Measurements from ENCODE around the gene SUCO. TPM values are rescaled to one million over a fixed set of nuclear protein-coding genes. Genes with fewer than 3 reads are reported as not detected.
A peak's percentile ranks its signal among the peaks of the same experiment; 100 is the strongest.

The SUCO gene
- polyA plus RNA-seq, 2 of the 4 experiments (the other 2 are of a cell fraction) = 10.3 to 21.8 TPM

DNA sequence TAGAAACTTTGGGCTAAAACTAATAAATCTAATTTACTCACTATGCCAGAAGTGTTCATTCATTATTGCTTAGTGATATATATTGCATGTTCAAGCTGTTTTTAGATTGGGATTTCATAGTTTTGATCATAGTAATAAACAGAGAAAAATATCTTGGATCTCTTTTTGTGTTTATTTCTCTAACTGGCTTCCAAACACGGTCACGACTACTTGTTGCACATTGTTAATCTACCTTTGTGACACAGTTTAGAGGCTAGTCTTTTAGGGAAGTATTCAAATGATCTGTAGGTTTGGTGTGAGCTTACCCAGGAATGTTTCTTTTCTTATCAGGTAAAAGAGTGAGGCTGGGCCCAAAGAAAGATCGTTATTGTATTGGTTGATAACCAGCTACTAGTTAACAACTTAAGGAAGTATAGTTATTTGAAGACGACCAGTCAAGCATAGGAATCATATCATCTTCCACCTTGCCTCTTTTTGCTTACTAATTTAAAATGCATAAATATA, 75.2 kb downstream of the SUCO start:
- H3K4me3 ChIP-seq = no peak overlapping the region
- H3K9me3 ChIP-seq = no peaks in the 10 kb centered on the region
- H3K4me1 ChIP-seq = no peaks in the 10 kb centered on the region
- no peak for ATAC-seq
- H3K27ac ChIP-seq = no peak overlapping the region
- TF ChIP-seq, protein P1, sequence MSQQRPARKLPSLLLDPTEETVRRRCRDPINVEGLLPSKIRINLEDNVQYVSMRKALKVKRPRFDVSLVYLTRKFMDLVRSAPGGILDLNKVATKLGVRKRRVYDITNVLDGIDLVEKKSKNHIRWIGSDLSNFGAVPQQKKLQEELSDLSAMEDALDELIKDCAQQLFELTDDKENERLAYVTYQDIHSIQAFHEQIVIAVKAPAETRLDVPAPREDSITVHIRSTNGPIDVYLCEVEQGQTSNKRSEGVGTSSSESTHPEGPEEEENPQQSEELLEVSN (IDR thresholded peaks at IDR 0.05; ENCODE audit: borderline replicate concordance, low read depth) = no peak
- TF ChIP-seq HOXB13 (CRISPR knock-in tag; IDR thresholded peaks at IDR 0.05; ENCODE audit: low read depth) (no peak), JUN (IDR thresholded peaks at IDR 0.05) (no peak), REST (IDR thresholded peaks at IDR 0.05) (no peak), MAX (IDR thresholded peaks at IDR 0.05) (no peak), JUNB (IDR thresholded peaks at IDR 0.05) (no peak), MAFK (IDR thresholded peaks at IDR 0.05; ENCODE audit: partially characterized antibody) (no peak), BCL3 (IDR thresholded peaks at IDR 0.05) (no peak), FOSB (CRISPR knock-in tag; IDR thresholded peaks at IDR 0.05) (no peak)
- FAIRE-seq = no peak
- no peak overlapping the region for H3K4me2 ChIP-seq
- DNase-seq (ENCODE audit: low read depth in 1 of 2, low spot score in 1 of 2) = no peak
- CTCF ChIA-PET = interaction anchor here (0.7 to 5.4 kb wide), 6 partner anchors 22 to 781 kb away, joined by 3 to 49 read pairs (median 4); partner anchors contain the start of gene PIGC
- WGBS (ENCODE audit: missing lambda C conversion rate) = 88% methylated on average over 4 of the region's 4 CpGs
- POLR2A ChIA-PET = interaction anchor here (0.6 to 1.1 kb wide), 2 partner anchors 76 to 112 kb away, joined by 4 read pairs; no protein-coding TSS in a partner anchor

DNA sequence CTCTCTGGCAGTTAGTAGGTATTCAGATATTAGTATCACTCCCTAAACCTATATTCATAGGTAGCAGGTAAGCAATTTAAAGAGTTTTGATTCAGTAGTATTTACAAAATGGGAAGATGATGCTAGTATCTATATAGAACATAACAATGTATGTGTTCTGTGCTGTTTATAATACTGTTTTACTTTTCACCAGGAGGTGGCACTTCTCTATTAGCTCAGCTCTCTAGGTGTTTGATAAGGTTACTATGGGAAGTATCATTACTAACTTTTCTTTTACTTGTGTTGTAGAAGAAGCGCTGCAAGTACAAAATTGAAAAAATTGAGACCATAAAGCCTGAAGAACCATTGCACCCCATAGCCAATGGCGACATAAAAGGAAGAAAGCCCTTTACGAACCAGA, 76.6 kb downstream of the SUCO start:
- ATAC-seq = peak; percentile 71 to 81; a peak in 4 of 6 replicates
- ChIA-PET CTCF (interaction anchor here (0.8 to 5.4 kb wide), 15 partner anchors 10 to 603 kb away, joined by 3 to 49 read pairs (median 4); no protein-coding TSS in a partner anchor), POLR2A (interaction anchor here (1.2 kb wide), 1 partner anchor 77 kb away, joined by 5 read pairs; the partner anchor contains the start of gene SUCO)
- Histone ChIP-seq H3K9me3 (no peaks in the 10 kb centered on the region), H3K27ac (no peak overlapping the region), H3K4me1 (no peaks in the 10 kb centered on the region), H3K4me3 (no peak overlapping the region), H3K4me2 (no peak overlapping the region)
- peak in 1 of 2 experiments; percentile 24 for DNase-seq (ENCODE audit: low read depth in 1 of 2, low spot score in 1 of 2)
- WGBS (ENCODE audit: missing lambda C conversion rate) = 89% methylated on average over 3 of the region's 3 CpGs
- peak; percentile 88 for FAIRE-seq
- TF ChIP-seq SMC3 (IDR thresholded peaks at IDR 0.05) = peak; percentile 75
- TF ChIP-seq HDAC2 (IDR thresholded peaks at IDR 0.05) = no peak
- TF ChIP-seq ELK1 (IDR thresholded peaks at IDR 0.05; ENCODE audit: low read depth, low read length) = no peak
- TF ChIP-seq ZC3H11A (IDR thresholded peaks at IDR 0.05) = no peak
- TF ChIP-seq HOXA7 (CRISPR knock-in tag; IDR thresholded peaks at IDR 0.05) = no peak
- no peak for TF ChIP-seq CHD2 (IDR thresholded peaks at IDR 0.05; ENCODE audit: low read length, partially characterized antibody)
- no peak for TF ChIP-seq EHF (CRISPR knock-in tag; IDR thresholded peaks at IDR 0.05)
- TF ChIP-seq RAD21 (conservative IDR thresholded peaks at IDR 0.05 in 1 of 2, IDR thresholded peaks at IDR 0.05 in 1 of 2) = peak; percentile 62 to 72
- TF ChIP-seq CTCF (IDR thresholded peaks at IDR 0.05) = peak; percentile 54
- TF ChIP-seq ZFP36 (IDR thresholded peaks at IDR 0.05; ENCODE audit: borderline replicate concordance, partially characterized antibody) = no peak
- TF ChIP-seq MYC (IDR thresholded peaks at IDR 0.05; ENCODE audit: borderline replicate concordance, low read length) = no peak
- TF ChIP-seq NR3C1 (IDR thresholded peaks at IDR 0.05) = no peak

Measured in A549 (cell line).